ENCODE data around the gene THRAP3. TPM values are rescaled to one million over a fixed set of nuclear protein-coding genes. Genes with fewer than 3 reads are reported as not detected.

THRAP3 gene
- total and polyA plus RNA-seq, 9 of the 15 experiments (the other 6 are each of a cell fraction or from before 2014, with no cell fraction given) = 66.2 to 135 (median 113) TPM

- TF ChIP-seq GMEB1 (CRISPR knock-in tag; IDR thresholded peaks at IDR 0.05) (no peak), ZBTB49 (CRISPR knock-in tag; IDR thresholded peaks at IDR 0.05; ENCODE audit: borderline replicate concordance) (0 out of 2 replicates have a peak, but pooled peaks have one; percentile 14), SREBF2 (CRISPR knock-in tag; IDR thresholded peaks at IDR 0.05) (no peak), DMBX1 (CRISPR knock-in tag; IDR thresholded peaks at IDR 0.05; ENCODE audit: borderline replicate concordance) (peak; percentile 61; the same call in 1 of the 2 replicates), ZNF165 (CRISPR knock-in tag; IDR thresholded peaks at IDR 0.05; ENCODE audit: borderline replicate concordance) (no peak), FOXJ3 (CRISPR knock-in tag; IDR thresholded peaks at IDR 0.05) (no peak), RBM22 (IDR thresholded peaks at IDR 0.05; ENCODE audit: low read depth, low read length, poor library complexity, severe bottlenecking) (no peak), SMARCA5 (IDR thresholded peaks at IDR 0.05) (peak; percentile 60; the same call in 1 of the 2 replicates), NFXL1 (CRISPR knock-in tag; IDR thresholded peaks at IDR 0.05) (no peak; the same call in 1 of the 2 replicates), PRPF4 (IDR thresholded peaks at IDR 0.05; ENCODE audit: insufficient read depth, low read depth, low read length, poor library complexity, severe bottlenecking) (no peak), ZFP91 (CRISPR knock-in tag; IDR thresholded peaks at IDR 0.05) (peak; percentile 56; the same call in 1 of the 2 replicates), LCOR (CRISPR knock-in tag; IDR thresholded peaks at IDR 0.05) (peak; percentile 93), BRD4 (IDR thresholded peaks at IDR 0.05) (peak; percentile 68; the same call in 1 of the 2 replicates), THAP12 (CRISPR knock-in tag; IDR thresholded peaks at IDR 0.05) (peak; percentile 46; the same call in 1 of the 2 replicates), ZC3H11A (IDR thresholded peaks at IDR 0.05; ENCODE audit: low read depth, low read length) (no peak; the same call in 1 of the 2 replicates), HIVEP1 (CRISPR knock-in tag; IDR thresholded peaks at IDR 0.05) (no peak), DDX20 (tag; IDR thresholded peaks at IDR 0.05; ENCODE audit: low read depth) (no peak)
These were observed 467 bp downstream of the THRAP3 start (continued) for GRCh38 chr1:36224537-36225282.

Data from K562 (cell line).